H4 (cell line): ENCODE measurements around the gene ATF6. TPM values are rescaled to one million over a fixed set of nuclear protein-coding genes. Genes with fewer than 3 reads are reported as not detected.
"Not testable (repeated sequence)": the region's sequence is repeated elsewhere in the genome, so short reads cannot be mapped to it uniquely, and the experiment has no call there.

ENCODE experiments used
- DNase-seq: peaks from one replicate; pipeline ENCODE4 v3.0.0-alpha.2; 2015; ENCODE audit warnings: low spot score
- total RNA-seq: library from RNA; depleted of rRNA; stranded (reverse); fragments of >200 nt; shearing (Covaris generic); gene quantifications from 2 replicates; pipeline ENCODE4 v1.2.3, GENCODE V29; 2014

ATF6 gene
- total RNA-seq, 1 experiment from 2014 or later = 28.8 TPM

- no peak for DNase-seq
Measured at GRCh38 chr1:161781995-161782394, 15.9 kb downstream of the ATF6 start.

- no peak for DNase-seq
Measured at GRCh38 chr1:161782886-161783285, 16.8 kb downstream of the ATF6 start.

- DNase-seq = no peak
Measured at GRCh38 chr1:161784968-161785367, 18.8 kb downstream of the ATF6 start.

- no peak for DNase-seq
Measured at GRCh38 chr1:161787355-161787754, 21.2 kb downstream of the ATF6 start.

GRCh38 chr1:161790587-161791317 lies 24.6 kb downstream of the ATF6 start:
- no peak for DNase-seq

GRCh38 chr1:161791904-161792655 lies 26.0 kb downstream of the ATF6 start:
- DNase-seq = no peak

GRCh38 chr1:161792740-161793139 lies 26.6 kb downstream of the ATF6 start:
- peak; percentile 64 for DNase-seq

- DNase-seq = no peak
Measured at GRCh38 chr1:161799792-161800191, 33.7 kb downstream of the ATF6 start.

GRCh38 chr1:161801955-161802354 lies 35.8 kb downstream of the ATF6 start:
- DNase-seq = no peak

- DNase-seq = no peak
Measured at GRCh38 chr1:161803181-161803580, 37.1 kb downstream of the ATF6 start.

GRCh38 chr1:161805399-161806197 lies 39.5 kb downstream of the ATF6 start:
- no peak for DNase-seq

- not testable (repeated sequence) for DNase-seq
Measured at GRCh38 chr1:161809202-161809601, 43.1 kb downstream of the ATF6 start.

- not testable (repeated sequence) for DNase-seq
Measured at GRCh38 chr1:161809656-161810055, 43.5 kb downstream of the ATF6 start.

- DNase-seq = no peak
Measured at GRCh38 chr1:161810780-161811179, 44.7 kb downstream of the ATF6 start.

- peak; percentile 12 for DNase-seq
Measured at GRCh38 chr1:161816201-161816600, 50.1 kb downstream of the ATF6 start.

- DNase-seq = no peak
Measured at GRCh38 chr1:161817176-161817730, 51.1 kb downstream of the ATF6 start.

- DNase-seq = no peak
Measured at GRCh38 chr1:161820914-161821313, 54.8 kb downstream of the ATF6 start.

GRCh38 chr1:161824618-161825017 lies 58.5 kb downstream of the ATF6 start:
- DNase-seq = no peak

- DNase-seq = no peak
Measured at GRCh38 chr1:161825831-161826230, 59.7 kb downstream of the ATF6 start.

GRCh38 chr1:161826478-161826877 lies 60.4 kb downstream of the ATF6 start:
- DNase-seq = no peak

GRCh38 chr1:161827786-161828185 lies 61.7 kb downstream of the ATF6 start:
- DNase-seq = no peak

GRCh38 chr1:161832299-161832907 lies 66.3 kb downstream of the ATF6 start:
- DNase-seq = not testable (repeated sequence)
